CD14-positive monocyte (primary cell): Measurements from ENCODE around the gene PNLIPRP2. TPM values are rescaled to one million over a fixed set of nuclear protein-coding genes. Genes with fewer than 3 reads are reported as not detected.

Source experiments
- DNase-seq, 3 donors: peaks; one replicate each; pipeline ENCODE4 v3.0.0-alpha.2; 2011 to 2022
- H2AFZ ChIP-seq: 2 replicates; pipeline ENCODE4 v1.6.0; 2012; ENCODE audit warnings: mild to moderate bottlenecking, low read depth, low read length, inconsistent platforms; ENCODE audit not compliant: insufficient read depth, poor library complexity, severe bottlenecking
- H3K27ac ChIP-seq, 2 donors: 1 replicate in 1 of 2; 2 replicates in 1 of 2; pipeline ENCODE4 v1.5.1; 2012 to 2013; ENCODE audit warnings: low read length in 2 of 2, control low read depth in 1 of 2, inconsistent platforms in 1 of 2, low read depth in 1 of 2, mild to moderate bottlenecking in 1 of 2
- H3K27me3 ChIP-seq, 2 donors: one replicate each; pipeline versions ENCODE4 v1.6.0 to v1.6.1; 2011 to 2013; ENCODE audit warnings: low read length in 2 of 2; ENCODE audit not compliant: control insufficient read depth in 2 of 2, insufficient read depth in 2 of 2
- H3K36me3 ChIP-seq, 2 donors: replicated peaks in 1 of 2; 1 replicate in 1 of 2; 2 replicates in 1 of 2; pipeline versions ENCODE4 v1.5.1 to v1.6.1; 2012 to 2013; ENCODE audit warnings: low read length in 2 of 2, control low read depth in 1 of 2, inconsistent platforms in 1 of 2, mild to moderate bottlenecking in 1 of 2; ENCODE audit not compliant: insufficient read depth in 2 of 2, control insufficient read depth in 1 of 2
- H3K4me1 ChIP-seq, 2 donors: 1 replicate in 1 of 2; 2 replicates in 1 of 2; pipeline versions ENCODE4 v1.5.1 to v1.6.1; 2012 to 2013; ENCODE audit warnings: low read length in 2 of 2, control low read depth in 1 of 2, inconsistent platforms in 1 of 2, mild to moderate bottlenecking in 1 of 2, moderate library complexity in 1 of 2; ENCODE audit not compliant: insufficient read depth in 2 of 2, control insufficient read depth in 1 of 2
- H3K4me2 ChIP-seq: replicated peaks from 2 replicates; pipeline ENCODE3; 2012; ENCODE audit warnings: low read length, moderate library complexity, mild to moderate bottlenecking; ENCODE audit not compliant: poor library complexity, severe bottlenecking; ENCODE audit errors: extremely low read depth
- H3K4me3 ChIP-seq, 3 experiments: fragments of 200-600 bp in 1 of 3; sonication (generic) in 1 of 3; replicated peaks in 1 of 3; 1 replicate in 2 of 3; 2 replicates in 1 of 3; pipeline ENCODE4 v1.5.1; 2011 to 2013; ENCODE audit warnings: low read length in 3 of 3, mild to moderate bottlenecking in 3 of 3, control low read depth in 2 of 3, low read depth in 2 of 3, inconsistent platforms in 1 of 3, moderate library complexity in 1 of 3
- H3K79me2 ChIP-seq: 2 replicates; pipeline ENCODE4 v1.6.0; 2012; ENCODE audit warnings: mild to moderate bottlenecking, control low read depth, inconsistent platforms, low read length, moderate library complexity; ENCODE audit not compliant: insufficient read depth
- H3K9ac ChIP-seq: 2 replicates; pipeline ENCODE4 v1.6.0; 2017; ENCODE audit warnings: low read length, mild to moderate bottlenecking; ENCODE audit not compliant: insufficient read depth, poor library complexity, severe bottlenecking
- H3K9me3 ChIP-seq, 2 donors: replicated peaks in 1 of 2; 1 replicate in 1 of 2; 2 replicates in 1 of 2; pipeline versions ENCODE4 v1.5.1 to v1.6.1; 2012 to 2013; ENCODE audit warnings: low read length in 2 of 2, control low read depth in 1 of 2; ENCODE audit not compliant: control insufficient read depth in 1 of 2, insufficient read depth in 1 of 2
- H4K20me1 ChIP-seq: 2 replicates; pipeline ENCODE4 v1.6.0; 2012; ENCODE audit warnings: mild to moderate bottlenecking, low read length, control low read depth, moderate library complexity; ENCODE audit not compliant: insufficient read depth
- H3K27ac Mint-ChIP-seq, 7 donors: one replicate each; pipeline ENCODE4 v1.8.0; 2020; ENCODE audit warnings: mild to moderate bottlenecking in 7 of 7, mixed read lengths in 7 of 7, moderate library complexity in 6 of 7, inconsistent platforms in 2 of 7
- H3K27me3 Mint-ChIP-seq, 3 donors: one replicate each; pipeline ENCODE4 v1.8.0; 2021 to 2022; ENCODE audit warnings: low read depth in 3 of 3, mild to moderate bottlenecking in 3 of 3, mixed read lengths in 3 of 3, moderate library complexity in 3 of 3, inconsistent platforms in 1 of 3
- H3K36me3 Mint-ChIP-seq, 2 donors: one replicate each; pipeline ENCODE4 v1.8.0; 2020; ENCODE audit warnings: mixed read lengths in 2 of 2, inconsistent platforms in 1 of 2, mild to moderate bottlenecking in 1 of 2
- H3K4me1 Mint-ChIP-seq: one replicate; pipeline ENCODE4 v1.8.0; 2020; ENCODE audit warnings: mild to moderate bottlenecking, mixed read lengths
- H3K4me3 Mint-ChIP-seq, 2 donors: one replicate each; pipeline ENCODE4 v1.8.0; 2020; ENCODE audit warnings: mild to moderate bottlenecking in 2 of 2, mixed read lengths in 2 of 2, moderate library complexity in 1 of 2
- H3K9me3 Mint-ChIP-seq, 7 donors: one replicate each; pipeline ENCODE4 v1.8.0; 2020 to 2022; ENCODE audit warnings: mixed read lengths in 7 of 7, mild to moderate bottlenecking in 6 of 7, moderate library complexity in 6 of 7, inconsistent platforms in 2 of 7
- CTCF ChIP-seq: fragments of 200-600 bp; IDR thresholded peaks from one replicate; pipeline ENCODE4 v1.8.0; 2022; ENCODE audit warnings: antibody characterized with exemption, mild to moderate bottlenecking
- WGBS: methylation state at CpG from one replicate; pipeline ENCODE4 v1.1.5; 2013; ENCODE audit warnings: missing lambda C conversion rate; ENCODE audit not compliant: insufficient coverage; 5-methylcytosine and 5-hydroxymethylcytosine counted together
- intact Hi-C, 2 donors: fragments of 100-400 bp; cut with micrococcal nuclease; formaldehyde crosslinking; loops; one replicate each; pipeline versions ENCODE4 v1.15.0 to v1.15.1; 2023
- polyA plus RNA-seq, 3 donors: library from polyadenylated mRNA; depleted of rRNA in 1 of 3; unstranded in 2 of 3; stranded (reverse) in 1 of 3; fragments of 300-500 nt in 2 of 3; fragments of >200 nt in 1 of 3; fragmentation: Illumina TruSeq in 2 of 3; gene quantifications; 1 replicate in 2 of 3; 2 replicates in 1 of 3; pipeline ENCODE4 v1.2.3, GENCODE V29; 2012 to 2021

Gene PNLIPRP2
- polyA plus RNA-seq, 3 donors = not detected

GRCh38 chr10:116660860-116661259, 40.1 kb downstream of the PNLIPRP2 start:
- Histone ChIP-seq H3K27ac (no peak overlapping the region), H3K79me2 (no peaks in the 10 kb centered on the region), H3K9me3 (no peaks in the 10 kb centered on the region), H3K36me3 (no peaks in the 10 kb centered on the region), H3K4me2 (no peak overlapping the region), H3K4me3 (no peak overlapping the region), H3K27me3 (no peaks in the 10 kb centered on the region), H3K4me1 (no peaks in the 10 kb centered on the region), H3K9ac (no peak overlapping the region), H4K20me1 (no peaks in the 10 kb centered on the region), H2AFZ (no peak overlapping the region)
- no peaks in the 10 kb centered on the region for H3K36me3 Mint-ChIP-seq
- H3K4me1 Mint-ChIP-seq = no peaks in the 10 kb centered on the region
- no peak overlapping the region for H3K4me3 Mint-ChIP-seq
- peaks cover 4 to 8% (median 5%) of the 10 kb centered on the region in 3 donors for H3K27me3 Mint-ChIP-seq
- H3K9me3 Mint-ChIP-seq = peaks cover 0 to 2% (median 0%) of the 10 kb centered on the region in 7 donors
- no peak overlapping the region for H3K27ac Mint-ChIP-seq
- DNase-seq = no peak
- intact Hi-C loops = no loop called here
- no peak for TF ChIP-seq CTCF
- WGBS = 75% methylated on average over 5 of the region's 5 CpGs

DNA sequence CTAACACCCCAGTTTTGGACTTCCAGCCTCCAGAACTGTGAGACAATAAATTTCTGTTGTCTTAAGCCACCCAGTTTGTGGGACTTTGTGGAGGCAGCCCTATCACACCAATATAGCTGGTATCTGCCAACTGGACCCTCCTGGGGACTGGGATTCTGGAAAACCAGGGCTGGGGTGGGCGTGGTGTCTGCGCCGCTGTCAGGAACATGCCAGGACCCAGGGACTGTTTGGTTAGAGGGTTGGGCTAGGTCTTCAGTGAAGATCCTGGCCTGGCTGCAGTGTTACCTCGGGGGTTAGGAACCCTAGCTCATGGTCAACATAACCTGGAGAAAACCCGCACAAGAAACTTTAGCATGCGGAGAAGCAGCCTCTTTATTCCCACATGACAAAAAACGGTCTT, 42.6 kb downstream of the PNLIPRP2 start:
- WGBS = 79% methylated on average over 4 of the region's 7 CpGs
- Mint-ChIP-seq H3K36me3 (no peaks in the 10 kb centered on the region), H3K4me3 (no peak overlapping the region)

More for the DNA sequence above, 42.6 kb downstream of the PNLIPRP2 start:
- Histone ChIP-seq H3K4me2 (no peak overlapping the region), H3K27me3 (no peaks in the 10 kb centered on the region), H3K9me3 (no peaks in the 10 kb centered on the region), H3K36me3 (no peaks in the 10 kb centered on the region), H3K27ac (no peak overlapping the region), H3K79me2 (no peaks in the 10 kb centered on the region), H4K20me1 (no peaks in the 10 kb centered on the region), H3K4me1 (no peaks in the 10 kb centered on the region), H3K9ac (no peak overlapping the region), H3K4me3 (no peak overlapping the region), H2AFZ (no peak overlapping the region)
- intact Hi-C loops = no loop called here
- TF ChIP-seq CTCF = no peak
- Mint-ChIP-seq H3K27ac (peak overlapping the region in 1 of 7 donors; percentile 36), H3K4me1 (no peaks in the 10 kb centered on the region), H3K27me3 (peaks cover 5 to 11% (median 7%) of the 10 kb centered on the region in 3 donors), H3K9me3 (peaks cover 0 to 3% (median 0%) of the 10 kb centered on the region in 7 donors)
- no peak for DNase-seq
